HG02943 (cell line): ENCODE data around the gene POT1.
A peak's percentile ranks its signal among the peaks of the same experiment; 100 is the strongest.
"Not testable (repeated sequence)": the region's sequence is repeated elsewhere in the genome, so short reads cannot be mapped to it uniquely, and the experiment has no call there.

ENCODE experiments used
- ATAC-seq: cut with Tn5 transposase; IDR thresholded peaks from one replicate; pipeline ENCODE4 v1.9.1; 2021; ENCODE audit warnings: mild to moderate bottlenecking, low read depth, moderate library complexity; ENCODE audit not compliant: unreplicated experiment

The POT1 gene

DNA sequence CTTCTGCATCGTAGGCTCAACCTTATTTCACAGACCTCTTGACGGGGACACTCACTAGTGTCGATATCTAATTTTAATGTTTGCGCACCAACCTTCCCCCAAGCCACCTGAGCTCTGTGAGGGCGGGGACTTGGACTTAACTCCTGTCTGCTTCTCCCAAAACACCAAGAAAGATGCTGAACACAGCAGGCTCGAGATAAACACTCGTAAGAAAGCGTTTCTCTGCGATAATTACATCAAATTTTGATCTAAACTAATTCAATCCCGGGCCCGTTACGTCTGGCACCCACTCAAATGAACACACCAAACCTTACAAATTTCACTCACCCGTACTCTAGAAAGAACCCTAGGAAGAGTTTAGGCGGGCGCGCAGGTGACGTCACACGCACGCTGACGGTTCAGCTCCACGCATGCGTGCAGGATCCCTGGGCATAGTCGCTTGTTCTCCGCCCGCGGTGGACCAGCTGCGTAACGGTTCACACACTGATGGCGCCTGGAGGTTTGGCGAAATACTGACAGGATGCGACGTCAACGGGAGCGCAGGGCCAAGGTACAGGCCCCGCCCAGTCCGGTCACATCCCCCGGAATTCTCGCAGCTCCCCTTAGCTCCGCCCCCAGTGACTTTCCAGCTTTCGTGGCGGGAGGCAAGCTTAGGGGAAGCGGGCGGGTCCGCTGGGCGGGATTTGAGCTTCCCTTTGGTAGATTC is at the start of gene POT1:
TSS of gene POT1 (minus strand) at position 359 of the 706 bp plus-strand sequence. CDS start 32,652 bp downstream, outside the sequence.
- ATAC-seq: peak; percentile 100

- ATAC-seq: not testable (repeated sequence)
These were observed 45.5 kb upstream of the POT1 start for GRCh38 chr7:124975131-124975530.

DNA sequence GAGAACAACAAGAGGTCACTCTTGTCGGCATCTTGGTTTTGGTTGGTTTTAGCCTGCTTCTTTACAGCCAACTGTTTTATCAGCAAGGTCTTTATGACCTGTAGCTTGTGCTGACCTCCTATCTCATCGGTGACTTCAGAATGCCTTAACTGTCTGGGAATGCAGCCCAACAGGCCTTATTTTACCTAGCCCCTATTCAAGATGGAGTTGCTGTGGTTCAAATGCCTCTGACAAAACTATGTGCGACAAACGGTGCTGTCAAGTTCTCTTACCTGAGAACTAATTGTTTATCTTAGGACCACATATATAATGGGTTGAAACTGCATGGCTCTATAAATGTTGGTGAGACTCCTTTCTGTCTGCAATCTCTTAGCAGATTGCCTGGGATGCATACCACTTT is 35.9 kb upstream of the POT1 start:
- ATAC-seq: no peak

DNA sequence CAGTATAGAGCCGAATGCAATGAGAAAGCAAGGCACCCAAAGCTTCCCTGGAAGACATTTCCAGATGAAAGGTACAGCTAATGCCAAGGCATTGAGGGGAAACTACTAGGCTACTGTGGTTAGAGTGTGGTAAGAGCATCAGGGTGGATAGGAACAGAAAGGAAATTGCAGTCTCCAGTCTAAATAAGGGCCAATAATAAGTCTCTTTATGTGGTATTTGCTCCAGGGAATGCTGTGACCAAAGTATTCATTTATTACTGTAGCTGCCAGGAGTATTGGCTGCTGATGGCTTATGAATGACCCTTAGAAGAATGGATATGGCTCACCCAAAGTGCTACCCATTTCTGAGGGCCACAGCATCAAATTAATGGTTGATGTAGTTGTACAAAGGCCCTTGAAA is 30.1 kb upstream of the POT1 start:
- no peak for ATAC-seq

GRCh38 chr7:124957952-124958351 is 28.3 kb upstream of the POT1 start:
- not testable (repeated sequence) for ATAC-seq

DNA sequence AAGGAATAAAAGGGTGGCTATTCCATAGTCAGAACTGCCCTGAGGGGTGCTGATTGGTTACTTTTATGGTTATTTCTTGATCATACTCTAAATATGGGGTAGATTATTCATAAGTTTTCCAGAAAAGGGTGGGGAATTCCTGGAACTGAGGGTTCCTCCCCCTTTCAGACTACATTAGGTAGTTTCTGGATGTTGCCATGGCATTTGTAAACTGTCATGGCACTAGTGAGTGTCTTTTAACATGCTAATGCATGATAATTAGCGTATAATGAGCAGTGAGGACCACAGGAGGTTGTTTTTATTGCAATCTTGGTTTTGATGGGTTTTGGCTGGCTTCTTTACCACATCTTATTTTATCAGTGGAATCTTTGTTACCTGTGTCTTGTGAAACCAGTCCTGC is 26.5 kb upstream of the POT1 start:
- no peak for ATAC-seq

DNA sequence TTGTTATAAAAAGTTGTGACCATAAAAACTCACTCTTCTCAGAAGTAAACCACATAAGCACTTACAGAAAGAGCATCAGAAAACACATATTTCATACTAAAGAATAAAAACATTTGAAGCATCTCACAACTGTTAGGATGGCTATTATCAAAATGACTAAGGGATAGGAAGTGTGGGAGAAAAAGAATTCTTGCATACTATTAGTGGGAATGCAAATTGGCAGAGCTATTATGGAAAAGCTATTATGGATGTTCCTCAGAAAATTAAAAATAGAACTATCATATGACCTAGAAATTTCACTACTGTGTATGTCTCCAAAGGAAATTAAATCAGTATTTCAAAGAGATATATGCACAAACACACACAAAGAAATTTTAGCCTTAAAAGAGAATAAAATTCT is 25.2 kb upstream of the POT1 start:
- ATAC-seq: no peak

DNA sequence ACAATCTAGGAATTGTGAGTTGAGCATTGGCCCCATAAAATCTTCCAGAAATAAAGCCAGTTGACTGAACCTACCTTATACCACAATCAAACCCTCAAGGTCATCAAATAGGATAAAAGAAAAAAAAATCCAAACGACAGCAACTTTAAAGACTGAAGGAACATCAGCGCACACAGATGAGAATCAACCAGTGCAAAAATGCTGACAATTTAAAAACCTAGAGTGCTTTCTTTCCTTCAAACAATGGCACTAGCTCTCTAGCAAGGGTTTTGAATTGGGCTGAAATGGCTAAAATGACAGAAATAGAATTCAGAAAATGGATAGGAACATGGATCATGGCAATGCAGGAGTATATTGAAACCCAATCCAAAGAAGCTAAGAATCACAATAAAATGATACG is 16.1 kb upstream of the POT1 start:
- ATAC-seq: no peak

GRCh38 chr7:124943472-124943871 is 13.8 kb upstream of the POT1 start:
- no peak for ATAC-seq

DNA sequence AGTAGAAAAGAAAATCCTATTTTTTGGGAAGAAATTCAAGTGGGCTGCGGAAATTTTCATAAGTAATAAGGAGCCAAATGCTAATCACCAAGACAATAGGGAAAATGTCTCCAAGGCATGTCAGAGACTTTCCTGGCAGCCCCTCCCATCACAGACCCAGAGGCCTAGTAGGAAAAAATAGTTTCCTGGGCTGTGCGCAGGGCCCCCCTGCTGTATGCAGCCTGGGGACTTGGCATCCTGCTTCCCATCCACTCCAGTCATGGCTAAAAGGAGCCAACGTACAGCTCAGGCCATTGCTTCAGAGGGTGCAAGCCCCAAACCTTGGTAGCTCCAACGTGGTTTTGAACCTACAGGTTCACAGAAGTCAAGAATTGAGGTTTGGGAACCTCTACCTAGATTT is 12.8 kb upstream of the POT1 start:
- no peak for ATAC-seq

DNA sequence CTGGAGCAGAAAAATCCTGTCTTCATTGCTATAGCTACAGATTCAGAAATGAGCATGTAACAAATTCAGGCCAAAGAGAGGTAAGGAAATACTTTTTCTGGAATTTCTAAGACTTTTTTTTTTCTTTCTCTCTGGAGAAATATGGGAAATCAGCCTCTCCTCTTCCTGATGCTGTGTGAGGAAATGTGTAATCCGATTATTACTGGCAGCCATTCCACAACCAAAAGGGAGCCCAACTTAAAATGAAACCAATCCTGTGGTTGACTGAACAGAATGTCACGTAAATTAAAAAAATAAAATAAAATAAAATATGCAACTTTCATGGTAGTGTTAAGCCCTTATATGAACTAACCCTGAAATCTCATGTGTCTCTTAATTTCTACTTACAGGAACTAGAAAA is 10.7 kb upstream of the POT1 start:
- no peak for ATAC-seq

DNA sequence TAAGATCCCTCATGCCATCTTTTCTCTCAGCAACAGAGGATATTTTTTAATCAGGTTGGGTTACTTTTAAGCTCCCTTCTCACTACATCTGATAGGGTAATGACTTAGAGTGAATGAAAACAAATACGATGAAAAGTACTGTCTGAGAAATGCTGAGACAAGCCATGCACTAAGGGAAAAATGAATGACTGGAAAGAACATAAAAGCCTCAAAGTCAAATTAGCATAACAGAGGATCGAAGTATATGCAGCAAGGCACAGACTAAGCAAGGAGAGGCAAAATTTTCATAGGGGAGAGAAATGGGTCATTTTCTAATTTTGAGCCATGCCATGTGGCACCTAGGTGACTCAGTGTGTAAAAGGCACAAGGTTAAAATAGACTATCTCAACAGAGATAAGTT is 8.5 kb upstream of the POT1 start:
- no peak for ATAC-seq

DNA sequence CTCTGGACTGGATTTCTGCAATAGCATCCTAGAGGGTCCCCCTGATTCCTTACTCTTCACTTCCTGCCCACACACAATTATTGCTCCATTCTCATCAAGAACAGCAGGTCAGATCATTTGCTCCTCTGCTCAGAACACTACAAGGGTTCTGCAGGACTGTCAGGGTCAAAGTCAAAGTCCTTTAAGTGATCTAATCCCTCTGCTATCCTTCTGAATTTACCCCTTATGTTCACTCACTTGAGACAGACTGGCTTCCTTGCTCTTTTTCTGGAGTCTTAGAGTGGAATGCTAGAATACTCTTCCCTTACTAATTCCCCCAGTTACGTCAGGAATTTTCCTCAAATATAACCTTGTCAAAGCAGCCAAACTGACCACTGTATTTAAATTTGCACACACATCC is 7.5 kb upstream of the POT1 start:
- ATAC-seq: no peak

- ATAC-seq: no peak
These were observed 5.2 kb upstream of the POT1 start for GRCh38 chr7:124934841-124935240.

GRCh38 chr7:124930655-124931597 is 1.3 kb upstream of the POT1 start:
- ATAC-seq: no peak

DNA sequence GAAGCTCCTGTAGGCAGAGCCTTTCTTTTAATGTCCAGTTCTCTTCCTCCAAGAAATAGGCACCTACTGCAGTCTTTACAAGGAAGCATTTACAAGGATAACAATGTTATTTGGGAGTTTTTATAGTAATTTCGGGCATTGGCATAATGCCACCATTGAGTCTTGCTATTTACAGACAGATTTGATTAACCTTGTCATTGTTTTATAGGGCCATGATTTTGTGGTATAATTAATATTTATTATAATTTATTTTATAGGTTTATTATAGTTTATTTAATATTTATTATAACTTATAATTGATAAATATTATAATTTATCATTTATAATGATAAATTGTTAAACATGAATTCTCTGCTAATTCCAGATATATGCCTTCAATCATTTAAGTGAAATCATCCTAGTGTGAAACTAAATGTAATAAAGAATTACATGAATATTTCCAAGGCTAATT is 573 bp upstream of the POT1 start:
- no peak for ATAC-seq

DNA sequence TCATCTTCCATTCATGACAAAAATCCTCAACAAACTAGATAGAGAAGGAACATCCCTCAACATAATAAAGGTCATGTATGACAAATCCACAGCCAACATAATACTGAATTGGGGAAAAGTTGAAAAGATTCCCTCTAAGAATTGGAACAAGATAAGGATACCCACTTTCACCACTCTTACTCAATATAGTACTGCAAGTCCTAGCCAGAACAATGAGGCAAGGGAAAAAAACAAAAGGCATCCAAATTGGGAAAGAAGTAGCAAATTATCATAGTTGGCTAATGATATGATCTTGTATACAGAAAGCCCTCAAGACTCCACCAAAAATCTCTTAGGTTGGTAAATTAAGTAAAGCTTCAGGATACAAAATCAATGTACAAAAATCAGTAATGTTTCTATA is 4.7 kb downstream of the POT1 start:
- ATAC-seq: no peak

- ATAC-seq: no peak
These were observed 7.4 kb downstream of the POT1 start for GRCh38 chr7:124922200-124922599.

GRCh38 chr7:124919841-124920240 is 9.8 kb downstream of the POT1 start:
- no peak for ATAC-seq

DNA sequence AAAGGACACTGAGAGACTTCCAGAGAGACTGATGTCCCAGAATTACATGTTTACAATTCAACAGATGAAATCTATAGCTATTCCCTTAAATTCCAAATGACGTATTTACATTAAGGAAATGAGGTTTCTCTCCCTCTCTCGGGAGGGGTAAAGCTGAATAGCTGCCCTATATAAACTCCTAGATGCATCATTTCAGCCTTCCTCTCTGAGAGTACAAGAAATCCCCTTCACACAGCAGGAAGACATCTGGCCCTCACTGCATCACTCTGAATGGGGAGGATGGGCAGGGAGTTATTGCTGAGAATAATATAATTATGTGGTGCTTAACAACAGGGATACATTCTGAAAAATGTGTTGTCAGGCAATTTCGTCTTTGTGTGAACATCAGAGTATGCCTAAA is 11.0 kb downstream of the POT1 start:
- no peak for ATAC-seq

DNA sequence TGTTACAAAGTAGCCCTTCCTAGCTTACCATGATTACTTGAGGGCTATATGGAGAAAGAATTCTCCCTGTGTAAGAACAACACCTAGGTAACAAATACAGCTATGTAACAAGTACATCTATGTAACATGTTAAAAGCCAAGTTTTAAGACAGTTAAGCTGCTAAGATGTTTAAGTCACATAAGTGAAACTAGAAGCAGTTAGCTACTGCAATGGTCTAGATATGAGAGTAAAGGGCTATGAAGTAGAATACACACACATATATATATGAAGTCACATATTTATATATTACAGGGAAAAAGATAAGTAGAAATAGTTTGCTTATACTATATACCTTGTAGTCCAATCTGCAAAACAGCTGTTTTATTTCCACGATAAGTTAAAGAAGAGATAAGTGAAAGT is 14.4 kb downstream of the POT1 start:
- ATAC-seq: no peak

DNA sequence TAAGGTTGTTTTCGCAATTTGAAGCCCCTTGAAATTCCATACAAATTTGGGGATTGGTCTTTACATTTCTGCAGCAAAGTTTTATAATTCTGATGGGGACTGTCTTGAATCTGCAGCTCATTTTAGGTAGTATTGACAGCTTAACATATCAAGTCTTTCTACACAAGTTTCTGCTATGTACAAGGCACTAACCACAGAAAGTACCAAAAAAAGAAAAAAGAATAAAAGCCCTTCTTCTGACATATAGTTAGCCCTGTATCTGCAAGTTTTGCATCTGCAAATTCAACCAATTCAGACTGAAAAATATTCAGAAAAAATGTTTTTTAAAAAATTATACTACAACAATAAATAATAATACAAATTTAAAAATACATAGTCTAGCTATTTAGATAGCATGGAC is 15.3 kb downstream of the POT1 start:
- ATAC-seq: no peak
